NCI-H345 treated with DMSO at 0.1 percent for 48 hours (cell line): ENCODE measurements around the gene MN1.

Experiments used
- DNase-seq: peaks from one replicate; lab custom pipeline; 2025; ENCODE audit not compliant: unreplicated experiment; lab: John Stamatoyannopoulos, UW

The MN1 gene

DNA sequence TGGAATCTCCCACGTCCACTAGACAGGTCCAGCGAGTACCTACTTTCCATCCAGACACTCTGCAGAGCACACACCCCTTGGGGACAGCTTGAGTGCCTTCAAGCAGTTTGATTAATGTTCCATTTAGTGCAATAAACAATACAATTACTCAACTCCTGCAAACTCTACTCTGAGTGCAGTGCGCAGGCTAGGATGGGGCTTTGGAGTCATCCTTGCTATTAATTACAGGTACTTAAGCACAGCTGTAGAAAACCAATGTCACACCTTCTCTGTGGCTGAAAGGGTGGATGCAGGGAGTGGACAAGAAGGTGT is 82.6 kb downstream of the MN1 start:
- no peak for DNase-seq

DNA sequence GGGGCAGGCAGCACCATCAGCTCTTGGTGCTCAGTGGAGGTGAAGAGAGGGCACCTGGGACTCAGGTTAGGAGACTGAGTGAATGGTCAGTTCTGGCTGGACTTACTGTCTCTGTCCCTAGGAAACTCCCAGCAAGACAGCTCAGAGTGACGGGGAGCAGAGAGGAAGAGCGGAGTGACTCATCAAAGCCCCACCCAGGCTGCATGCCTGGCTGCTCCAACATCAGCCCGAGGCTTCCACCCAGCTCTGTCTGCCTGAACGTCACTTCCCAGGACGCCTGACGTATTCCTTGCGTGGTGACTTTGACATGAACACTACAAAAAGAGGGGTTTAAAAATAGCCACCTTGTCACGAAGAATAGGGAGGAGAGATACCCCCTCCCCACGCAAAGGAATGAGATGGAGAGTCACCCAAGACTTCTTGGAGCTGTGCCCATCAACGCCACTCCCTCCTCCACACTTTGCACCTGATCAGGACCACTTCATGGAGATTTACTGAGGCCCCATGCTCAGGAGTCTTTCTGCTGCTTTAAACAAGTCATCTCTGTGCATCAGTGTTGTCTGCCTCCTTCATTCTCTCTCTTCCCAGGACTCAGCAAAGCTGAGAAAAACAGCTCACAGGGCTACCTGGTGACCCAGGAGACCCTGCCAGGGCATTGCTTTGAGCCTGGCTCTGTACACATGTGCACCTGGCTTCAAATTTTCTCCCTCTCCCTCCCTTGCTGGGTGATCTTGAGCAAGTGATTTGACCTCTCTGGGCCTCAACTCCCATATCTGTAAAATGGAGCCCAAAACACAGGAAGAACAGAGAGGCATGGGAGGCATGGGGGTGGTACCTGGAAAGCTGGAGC is 83.1 kb downstream of the MN1 start:
- DNase-seq = no peak

DNA sequence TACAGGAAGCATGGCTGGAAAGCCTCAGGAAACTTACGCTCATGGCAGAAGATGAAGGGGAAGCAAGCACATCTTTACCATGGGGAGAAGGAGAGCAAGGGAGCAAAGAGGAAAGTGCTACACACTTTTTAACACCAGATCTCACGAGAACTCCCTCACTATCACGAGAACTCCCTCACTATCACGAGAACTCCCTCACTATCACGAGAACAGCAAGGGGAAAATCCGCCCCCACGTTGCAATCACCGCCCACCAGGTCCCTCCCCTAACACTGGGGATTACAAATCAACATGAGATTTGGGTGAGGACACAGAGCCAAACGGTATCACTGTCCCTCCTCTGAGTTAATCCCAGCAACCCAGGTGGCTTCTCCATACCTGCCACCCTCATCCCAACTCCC is 84.5 kb downstream of the MN1 start:
- DNase-seq = no peak

- no peak for DNase-seq
Observed at GRCh38 chr22:27716074-27716473, 85.5 kb downstream of the MN1 start.

- DNase-seq = no peak
Observed at GRCh38 chr22:27715106-27715505, 86.5 kb downstream of the MN1 start.

GRCh38 chr22:27714068-27714467 is 87.5 kb downstream of the MN1 start:
- no peak for DNase-seq

DNA sequence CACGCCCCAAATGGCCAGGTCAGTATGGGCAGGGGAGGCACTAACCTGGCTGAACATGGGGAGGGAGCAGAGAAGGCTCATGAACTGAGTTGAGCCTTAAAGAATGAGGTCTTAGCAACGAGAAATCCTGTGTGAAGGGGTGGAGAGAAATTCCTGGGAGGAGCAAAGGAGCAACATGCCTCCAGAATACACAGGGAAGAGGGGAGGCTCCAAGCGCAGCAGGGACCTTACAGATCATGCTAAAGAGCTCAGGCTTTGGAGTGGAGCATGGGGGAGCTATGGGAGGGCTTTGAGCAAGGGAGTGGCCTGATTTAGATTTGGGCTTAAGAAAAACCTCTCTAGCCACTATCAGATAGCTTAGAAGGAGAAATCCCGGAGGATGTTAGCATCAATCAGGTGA is 88.1 kb downstream of the MN1 start:
- DNase-seq = no peak

GRCh38 chr22:27711756-27712155 is 89.8 kb downstream of the MN1 start:
- DNase-seq = no peak

GRCh38 chr22:27711012-27711411 is 90.5 kb downstream of the MN1 start:
- no peak for DNase-seq

DNA sequence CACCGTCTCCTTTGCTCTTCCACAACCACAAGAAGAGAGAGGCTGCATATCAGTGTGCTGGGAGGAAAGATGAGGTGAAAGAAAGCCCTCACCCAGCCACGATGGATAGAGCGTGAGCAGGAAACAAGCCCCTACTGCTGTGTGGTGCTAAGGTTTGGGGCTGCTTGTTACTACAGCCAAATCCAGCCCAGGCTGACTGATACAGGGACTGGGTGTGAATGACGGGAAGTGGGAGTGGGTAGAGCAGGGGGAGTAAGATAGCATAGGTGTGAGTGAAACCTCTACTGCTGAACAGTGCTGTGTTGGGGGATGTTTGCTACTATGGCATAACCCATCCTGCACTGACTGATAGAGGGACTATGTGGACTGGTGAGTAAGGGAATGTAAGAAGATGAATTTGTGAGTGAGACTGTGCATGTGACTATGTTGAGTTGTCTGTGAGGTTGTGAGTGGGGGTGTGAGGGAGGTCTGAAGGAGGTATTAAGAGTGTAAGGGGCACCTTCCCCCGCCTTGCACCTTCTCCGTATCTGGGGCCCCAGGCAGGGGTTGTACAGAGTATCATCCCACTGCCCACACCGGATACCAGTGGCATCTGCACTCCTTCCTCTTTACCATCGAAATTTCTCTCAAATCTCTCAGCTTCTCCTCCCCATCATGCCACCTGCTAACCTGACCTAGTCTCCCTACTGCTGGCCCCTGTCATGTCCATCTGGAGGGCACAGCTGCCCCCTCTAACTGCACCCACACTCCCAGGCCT is 91.5 kb downstream of the MN1 start:
- no peak for DNase-seq

DNA sequence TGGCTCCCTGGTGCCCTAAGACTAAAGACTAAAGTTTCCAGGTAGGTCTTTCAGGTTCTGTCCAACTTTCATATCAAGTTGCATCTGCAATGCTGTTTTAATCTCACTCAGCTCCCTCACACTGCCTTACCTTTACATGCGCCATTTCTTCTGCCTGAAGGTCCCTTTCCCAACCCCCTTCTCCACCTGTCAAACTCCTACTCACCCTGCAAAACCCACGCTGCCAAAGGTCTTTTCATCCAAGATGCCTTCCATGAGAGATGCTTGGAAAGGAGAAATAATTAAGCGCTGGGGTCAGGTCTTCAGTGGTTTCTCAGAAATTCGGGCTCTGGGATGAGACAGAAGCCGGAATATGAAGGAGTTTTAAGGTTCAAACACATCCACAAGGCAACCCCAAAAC is 95.1 kb downstream of the MN1 start:
- DNase-seq = no peak

DNA sequence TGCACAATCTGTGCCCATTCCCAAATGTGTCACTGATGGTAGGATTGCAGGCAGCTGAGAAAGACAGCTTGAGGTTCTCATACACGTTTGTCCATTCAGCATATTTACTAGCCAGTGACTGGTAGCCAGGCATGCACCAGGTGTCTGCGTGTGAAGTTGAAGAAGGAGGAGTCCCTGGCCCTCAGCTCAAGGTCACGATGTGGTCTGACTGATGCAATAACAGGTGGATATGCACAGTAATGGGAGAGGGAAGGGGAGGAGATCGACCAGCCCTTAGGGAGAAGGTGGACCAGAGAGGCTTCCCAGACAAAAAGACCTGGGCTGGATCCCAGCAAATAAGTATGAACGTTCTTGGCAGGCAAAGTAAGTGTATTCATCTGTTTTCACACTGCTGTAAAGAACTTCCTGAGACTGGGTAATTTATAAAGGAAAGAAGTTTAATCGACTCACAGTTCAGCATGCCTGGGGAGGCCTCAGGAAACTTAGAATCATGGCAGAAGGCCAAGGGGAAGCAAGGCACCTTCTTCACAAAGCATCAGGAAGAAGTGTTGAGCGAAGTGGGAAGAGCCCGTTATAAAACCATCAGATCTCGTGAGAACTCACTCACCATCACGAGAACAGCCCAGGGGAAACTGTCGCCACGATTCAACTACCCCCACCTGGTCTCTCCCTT is 96.0 kb downstream of the MN1 start:
- no peak for DNase-seq

DNA sequence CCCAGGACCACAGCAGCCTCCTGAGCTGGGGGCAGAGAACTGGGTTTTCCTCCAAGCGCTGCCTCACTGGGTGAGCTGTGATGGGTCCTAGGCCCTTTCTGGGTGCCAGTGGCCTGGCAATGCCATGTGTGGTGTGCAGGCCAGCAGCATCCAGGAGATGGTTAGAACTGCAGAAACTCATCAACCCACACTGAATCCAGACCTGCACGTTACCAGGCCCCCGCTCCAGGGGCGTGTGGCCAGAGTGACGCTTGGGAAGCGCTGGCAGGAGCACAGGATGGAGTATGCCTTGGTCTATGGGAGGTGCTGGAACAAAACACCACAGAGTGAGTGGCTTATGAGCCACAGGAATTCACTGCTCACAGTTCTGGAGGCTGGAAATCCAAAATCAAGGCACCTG is 97.0 kb downstream of the MN1 start:
- no peak for DNase-seq

GRCh38 chr22:27699383-27700019 is 102.1 kb downstream of the MN1 start:
- no peak for DNase-seq

GRCh38 chr22:27698813-27699212 is 102.7 kb downstream of the MN1 start:
- DNase-seq = no peak
